ENCODE data around the gene MECP2. TPM values are rescaled to one million over a fixed set of nuclear protein-coding genes. Genes with fewer than 3 reads are reported as not detected.

The MECP2 gene
- total RNA-seq, 1 donor from 2014 or later, result 32.8 TPM

DNA sequence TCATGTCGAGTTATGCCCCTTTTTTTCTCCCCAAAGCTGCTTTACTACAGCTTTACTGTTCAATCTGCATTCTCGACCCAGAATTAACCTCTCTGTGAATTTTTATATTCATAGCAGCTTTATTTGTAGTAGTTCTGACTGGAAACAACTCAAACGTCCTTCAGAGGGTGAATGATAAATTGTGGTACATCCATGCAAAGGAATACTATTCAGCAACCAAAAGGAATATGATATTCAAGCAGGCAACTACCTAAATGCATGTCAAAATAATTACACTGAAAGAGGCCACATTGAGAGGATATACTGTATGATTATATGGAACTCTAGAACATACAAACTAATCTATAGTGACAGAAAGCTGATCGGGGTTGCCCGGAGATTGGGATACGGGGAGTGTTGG is 20.0 kb upstream of the MECP2 start:
- no peak for DNase-seq (ENCODE audit: missing footprints)
- intact Hi-C loops (cut with DNase I), result no loop called here
- no peak for ATAC-seq

- no peak for DNase-seq (ENCODE audit: missing footprints)
- intact Hi-C loops (cut with DNase I), result no loop called here
- ATAC-seq, result no peak
These were observed 19.1 kb upstream of the MECP2 start for GRCh38 chrX:154116426-154117211.

DNA sequence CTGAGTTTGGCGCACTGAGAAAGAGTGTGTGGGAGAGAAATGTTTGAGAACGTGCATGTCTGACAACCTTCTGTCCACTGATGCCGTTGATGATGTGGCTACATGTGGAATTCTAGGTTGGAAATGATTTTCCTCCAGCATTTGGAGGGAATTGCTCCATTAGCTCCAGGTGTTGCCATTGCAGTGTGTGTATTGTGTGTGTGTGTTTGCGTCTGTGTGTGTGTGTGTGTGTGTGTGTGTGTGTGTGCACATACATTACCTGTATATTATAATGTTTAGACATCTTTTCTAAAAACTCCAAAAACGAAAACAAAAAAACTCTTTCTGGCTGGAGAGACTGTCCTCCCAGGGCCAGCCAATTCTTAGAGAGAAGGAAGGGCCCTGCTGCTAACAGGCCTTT is 18.2 kb upstream of the MECP2 start:
- ATAC-seq, result no peak

GRCh38 chrX:154115071-154115470 is 17.6 kb upstream of the MECP2 start:
- ATAC-seq (no peak), DNase-seq (ENCODE audit: missing footprints) (no peak)
- intact Hi-C loops (cut with DNase I), result no loop called here

More for the DNA sequence above, 18.2 kb upstream of the MECP2 start:
- no peak for DNase-seq (ENCODE audit: missing footprints)
- intact Hi-C loops (cut with DNase I), result no loop called here

DNA sequence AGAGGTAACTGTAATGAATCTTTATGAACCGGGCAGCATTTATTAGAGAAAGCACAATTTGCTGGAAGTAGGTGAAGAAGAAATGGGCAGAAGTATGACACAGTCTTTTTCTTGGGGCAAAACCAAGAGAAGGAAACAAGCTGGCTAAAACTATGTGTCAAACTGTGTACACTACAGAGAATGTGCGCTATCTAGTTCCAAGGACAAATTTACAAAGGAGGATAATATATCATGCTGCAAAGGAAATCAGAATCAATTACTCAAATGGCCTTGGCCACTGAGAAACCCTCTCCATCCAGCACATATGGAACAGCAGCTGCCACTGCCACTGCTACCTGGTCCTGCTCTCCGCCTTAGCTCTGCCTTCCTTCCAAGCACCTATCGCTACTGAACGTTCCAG is 17.1 kb upstream of the MECP2 start:
- ATAC-seq (no peak), DNase-seq (ENCODE audit: missing footprints) (no peak)
- intact Hi-C loops (cut with DNase I), result no loop called here

- intact Hi-C loops (cut with DNase I), result no loop called here
- ATAC-seq (no peak), DNase-seq (ENCODE audit: missing footprints) (no peak)
These were observed 16.2 kb upstream of the MECP2 start for GRCh38 chrX:154113729-154114128.

- no peak for ATAC-seq
- intact Hi-C loops (cut with DNase I), result no loop called here
These were observed 1.0 kb upstream of the MECP2 start for GRCh38 chrX:154098551-154098950.

GRCh38 chrX:154097003-154097588 is 421 bp downstream of the MECP2 start:
- peak; percentile 68 for ATAC-seq

More at GRCh38 chrX:154098551-154098950, 1.0 kb upstream of the MECP2 start:
- no peak for DNase-seq (ENCODE audit: missing footprints)

GRCh38 chrX:154096140-154097002 is 1.1 kb downstream of the MECP2 start:
- ATAC-seq (peak; percentile 41), DNase-seq (ENCODE audit: missing footprints) (no peak)
- intact Hi-C loops (cut with DNase I), result no loop called here

More at GRCh38 chrX:154097003-154097588, 421 bp downstream of the MECP2 start:
- DNase-seq (ENCODE audit: missing footprints), result peak; percentile 88
- intact Hi-C loops (cut with DNase I), result no loop called here

- ATAC-seq (no peak), DNase-seq (ENCODE audit: missing footprints) (no peak)
- intact Hi-C loops (cut with DNase I), result no loop called here
These were observed 2.7 kb downstream of the MECP2 start for GRCh38 chrX:154094833-154095232.

DNA sequence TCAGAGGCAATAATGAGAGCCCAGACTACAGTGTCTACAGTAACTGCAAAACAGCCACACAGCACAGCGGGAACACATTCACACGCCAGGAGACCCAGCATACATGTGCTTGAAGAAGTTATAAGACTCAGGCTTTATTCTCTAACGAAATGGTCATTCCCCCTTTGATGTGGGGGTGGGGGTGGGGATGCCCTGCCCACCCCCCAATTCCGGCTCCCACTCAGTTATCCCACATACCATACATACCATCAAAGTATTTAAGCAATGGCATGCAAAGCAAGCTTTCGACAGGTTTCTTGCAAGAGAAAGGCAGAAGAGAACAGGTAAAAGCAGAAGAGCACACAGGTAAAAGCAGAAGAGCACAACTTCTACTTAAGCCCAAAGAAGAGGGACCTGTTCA is 3.6 kb downstream of the MECP2 start:
- no peak for ATAC-seq
- no peak for DNase-seq (ENCODE audit: missing footprints)
- intact Hi-C loops (cut with DNase I), result no loop called here

GRCh38 chrX:154092371-154092770 is 5.1 kb downstream of the MECP2 start:
- intact Hi-C loops (cut with DNase I), result no loop called here
- ATAC-seq, result no peak
- no peak for DNase-seq (ENCODE audit: missing footprints)

DNA sequence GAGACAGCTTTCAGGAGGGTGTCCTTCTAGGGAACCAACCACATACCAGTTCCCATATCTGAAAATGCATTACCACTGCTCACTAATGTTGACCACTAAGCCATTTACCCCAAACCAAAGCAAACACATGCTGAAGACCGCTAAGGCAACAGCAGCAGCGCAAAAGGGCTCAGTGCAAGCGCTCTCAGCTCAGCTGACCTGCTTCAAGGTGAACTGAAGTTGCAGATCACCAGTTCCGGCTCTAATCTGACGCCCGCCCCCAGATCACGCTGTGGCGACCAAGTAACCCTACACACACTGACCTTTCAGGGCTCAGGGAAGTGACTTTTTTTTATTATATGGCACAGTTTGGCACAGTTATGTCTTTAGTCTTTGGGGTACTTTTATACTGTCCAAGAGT is 5.8 kb downstream of the MECP2 start:
- DNase-seq (ENCODE audit: missing footprints) (no peak), ATAC-seq (peak; percentile 52)
- intact Hi-C loops (cut with DNase I), result no loop called here

- ATAC-seq, result no peak
- DNase-seq (ENCODE audit: missing footprints), result no peak
- intact Hi-C loops (cut with DNase I), result no loop called here
These were observed 6.8 kb downstream of the MECP2 start for GRCh38 chrX:154090731-154091130.

- no peak for DNase-seq (ENCODE audit: missing footprints)
- ATAC-seq, result no peak
These were observed 12.8 kb downstream of the MECP2 start for GRCh38 chrX:154084449-154085300.

GRCh38 chrX:154083126-154083517 is 14.4 kb downstream of the MECP2 start:
- intact Hi-C loops (cut with DNase I), result loop anchor here (5.0 kb wide), 1 partner anchor 36 kb away; no protein-coding TSS in a partner anchor
- ATAC-seq (no peak), DNase-seq (ENCODE audit: missing footprints) (no peak)

More at GRCh38 chrX:154084449-154085300, 12.8 kb downstream of the MECP2 start:
- intact Hi-C loops (cut with DNase I), result loop anchor here (5.0 kb wide), 1 partner anchor 37 kb away; no protein-coding TSS in a partner anchor

DNA sequence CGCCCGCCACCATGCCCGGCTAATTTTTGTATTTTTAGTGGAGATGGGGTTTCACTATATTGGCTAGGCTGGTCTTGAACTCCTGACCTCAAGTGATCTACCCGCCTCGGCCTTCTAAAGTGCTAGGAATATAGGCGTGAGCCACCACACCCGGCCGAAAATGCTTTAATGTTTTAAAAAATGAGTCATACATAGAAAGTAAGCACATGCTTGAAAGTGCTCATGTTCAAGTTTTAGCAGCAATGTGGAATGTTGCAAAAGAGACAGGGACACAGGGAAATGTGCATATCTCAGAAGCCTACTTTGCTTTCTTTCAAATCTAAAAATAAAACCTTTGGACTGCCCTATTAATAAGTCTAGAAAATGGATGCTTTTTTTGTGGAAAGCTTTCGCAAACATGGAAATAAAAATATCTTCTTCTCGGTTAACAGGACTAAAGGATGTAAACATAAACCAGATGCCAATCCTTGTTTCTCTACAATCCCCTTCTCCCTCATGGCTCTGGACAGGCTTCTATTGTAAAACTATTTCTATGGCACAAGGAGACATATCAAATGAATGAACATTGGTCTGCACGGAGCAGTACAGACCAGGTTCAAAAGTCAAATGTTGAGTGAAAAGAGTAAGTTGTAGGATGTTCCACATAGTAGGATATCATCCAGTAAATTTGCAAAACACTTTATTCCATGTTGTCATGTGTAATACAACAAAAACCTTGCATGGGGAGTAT is 15.0 kb downstream of the MECP2 start:
- DNase-seq (ENCODE audit: missing footprints) (no peak), ATAC-seq (no peak)
- intact Hi-C loops (cut with DNase I), result loop anchor here (5.0 kb wide), 1 partner anchor 35 kb away; no protein-coding TSS in a partner anchor

DNA sequence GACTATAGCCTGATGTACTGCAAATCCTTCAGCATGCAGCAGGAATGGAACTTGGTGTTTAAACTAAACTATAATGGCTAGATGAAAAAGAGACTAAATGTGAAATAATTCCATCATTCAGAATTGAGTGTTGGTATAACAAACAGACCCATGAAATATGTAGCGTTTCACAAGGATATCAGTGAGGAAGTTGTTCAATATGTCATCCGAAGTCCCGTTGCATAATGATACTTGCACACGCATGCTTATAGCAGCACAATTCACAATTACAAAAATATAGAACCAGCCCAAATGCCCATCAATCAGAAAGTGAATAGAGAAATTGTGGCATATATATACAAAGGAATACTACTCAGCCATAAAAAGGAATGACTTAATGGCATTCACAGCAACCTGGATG is 20.4 kb downstream of the MECP2 start:
- intact Hi-C loops (cut with DNase I), result no loop called here
- DNase-seq (ENCODE audit: missing footprints), result no peak

More for the DNA sequence above, 20.4 kb downstream of the MECP2 start:
- no peak for ATAC-seq
